NT2/D1 (cell line): ENCODE measurements around the gene GPR55.

ENCODE experiments used
- DNase-seq: peaks from one replicate; pipeline ENCODE4 v3.0.0-alpha.2; 2011; ENCODE audit warnings: low read depth, low spot score
- H3K27me3 ChIP-seq: 2 replicates; pipeline ENCODE4 v1.6.0; 2011; ENCODE audit warnings: mild to moderate bottlenecking; ENCODE audit not compliant: insufficient read length, insufficient read depth
- H3K36me3 ChIP-seq: 2 replicates; pipeline ENCODE4 v1.6.1; 2011; ENCODE audit warnings: mild to moderate bottlenecking, low read length, mixed read lengths; ENCODE audit not compliant: insufficient read depth, insufficient read length
- H3K4me1 ChIP-seq: 2 replicates; pipeline ENCODE4 v1.5.1; 2011; ENCODE audit not compliant: insufficient read depth, insufficient read length
- H3K4me3 ChIP-seq: 2 replicates; pipeline ENCODE4 v1.5.1; 2011; ENCODE audit warnings: low read depth; ENCODE audit not compliant: insufficient read length
- H3K9ac ChIP-seq: 2 replicates; pipeline ENCODE4 v1.6.0; 2011; ENCODE audit warnings: low read depth; ENCODE audit not compliant: insufficient read length
- H3K9me3 ChIP-seq: 2 replicates; pipeline ENCODE4 v1.5.1; 2011; ENCODE audit warnings: mild to moderate bottlenecking, low read length; ENCODE audit not compliant: insufficient read depth
- SUZ12 ChIP-seq: IDR thresholded peaks from 2 replicates; pipeline ENCODE4 v1.6.1; 2011; ENCODE audit not compliant: insufficient read length, insufficient read depth; ENCODE audit errors: extremely low read depth
- YY1 ChIP-seq: IDR thresholded peaks from 2 replicates; pipeline ENCODE4 v1.6.1; 2011; ENCODE audit not compliant: insufficient read length, insufficient read depth
- ZNF274 ChIP-seq: IDR thresholded peaks from 2 replicates; pipeline ENCODE4 v1.6.1; 2011; ENCODE audit warnings: mild to moderate bottlenecking, low read depth, low read length

The GPR55 gene

GRCh38 chr2:230904856-230905447 lies 20.1 kb downstream of the GPR55 start:
- H3K36me3 ChIP-seq = no peaks in the 10 kb centered on the region
- H3K4me3 ChIP-seq = no peak overlapping the region
- no peaks in the 10 kb centered on the region for H3K27me3 ChIP-seq
- TF ChIP-seq SUZ12 = no peak
- TF ChIP-seq ZNF274 = no peak
- TF ChIP-seq YY1 = no peak
- no peak overlapping the region for H3K9ac ChIP-seq
- peaks cover 26% of the 10 kb centered on the region for H3K4me1 ChIP-seq
- no peak for DNase-seq
- 0 out of 2 replicates have a peak, but pooled peaks cover 4% of the 10 kb centered on the region for H3K9me3 ChIP-seq

- no peak overlapping the region for H3K9ac ChIP-seq
- H3K27me3 ChIP-seq = no peaks in the 10 kb centered on the region
- H3K4me1 ChIP-seq = peaks cover 25% of the 10 kb centered on the region
- no peak for TF ChIP-seq YY1
- no peak for TF ChIP-seq SUZ12
- TF ChIP-seq ZNF274 = no peak
- no peak overlapping the region for H3K4me3 ChIP-seq
- H3K9me3 ChIP-seq = no peaks in the 10 kb centered on the region
- no peak for DNase-seq
- no peaks in the 10 kb centered on the region for H3K36me3 ChIP-seq
These were observed 21.6 kb downstream of the GPR55 start for GRCh38 chr2:230903231-230904150.

- no peaks in the 10 kb centered on the region for H3K27me3 ChIP-seq
- peaks cover 20% of the 10 kb centered on the region for H3K4me1 ChIP-seq
- H3K9me3 ChIP-seq = no peaks in the 10 kb centered on the region
- no peak overlapping the region for H3K9ac ChIP-seq
- TF ChIP-seq YY1 (no peak), ZNF274 (no peak)
- H3K36me3 ChIP-seq = no peaks in the 10 kb centered on the region
- no peak overlapping the region for H3K4me3 ChIP-seq
- DNase-seq = peak; percentile 80
These were observed 22.7 kb downstream of the GPR55 start for GRCh38 chr2:230902180-230902899.

- DNase-seq = no peak
- Histone ChIP-seq H3K4me3 (no peak overlapping the region), H3K9me3 (no peaks in the 10 kb centered on the region), H3K36me3 (no peaks in the 10 kb centered on the region), H3K27me3 (no peaks in the 10 kb centered on the region), H3K9ac (no peak overlapping the region), H3K4me1 (peaks cover 15% of the 10 kb centered on the region)
- TF ChIP-seq YY1 (no peak), ZNF274 (no peak), SUZ12 (no peak)
These were observed 24.0 kb downstream of the GPR55 start for GRCh38 chr2:230901006-230901405.

GRCh38 chr2:230900336-230900995 lies 24.6 kb downstream of the GPR55 start:
- no peak overlapping the region for H3K9ac ChIP-seq
- no peaks in the 10 kb centered on the region for H3K36me3 ChIP-seq
- DNase-seq = no peak
- no peaks in the 10 kb centered on the region for H3K9me3 ChIP-seq
- H3K4me1 ChIP-seq = peaks cover 10% of the 10 kb centered on the region
- no peak for TF ChIP-seq SUZ12
- no peak for TF ChIP-seq ZNF274
- TF ChIP-seq YY1 = no peak
- no peaks in the 10 kb centered on the region for H3K27me3 ChIP-seq
- no peak overlapping the region for H3K4me3 ChIP-seq

- Histone ChIP-seq H3K9me3 (no peaks in the 10 kb centered on the region), H3K4me3 (no peak overlapping the region), H3K27me3 (no peaks in the 10 kb centered on the region), H3K9ac (no peak overlapping the region), H3K4me1 (peaks cover 7% of the 10 kb centered on the region), H3K36me3 (no peaks in the 10 kb centered on the region)
- no peak for DNase-seq
- TF ChIP-seq YY1 (no peak), ZNF274 (no peak), SUZ12 (no peak)
These were observed 25.3 kb downstream of the GPR55 start for GRCh38 chr2:230899786-230900185.

- no peaks in the 10 kb centered on the region for H3K36me3 ChIP-seq
- H3K4me3 ChIP-seq = no peak overlapping the region
- H3K27me3 ChIP-seq = no peaks in the 10 kb centered on the region
- no peak for TF ChIP-seq ZNF274
- TF ChIP-seq YY1 = no peak
- TF ChIP-seq SUZ12 = no peak
- H3K9ac ChIP-seq = peak overlapping the region; percentile 3
- no peak for DNase-seq
- H3K4me1 ChIP-seq = peaks cover 6% of the 10 kb centered on the region
- no peaks in the 10 kb centered on the region for H3K9me3 ChIP-seq
These were observed 25.8 kb downstream of the GPR55 start for GRCh38 chr2:230899287-230899686.
